Vagina (tissue), 2 donors: ENCODE measurements around the gene NFYC.
"Not testable (repeated sequence)": the region's sequence is repeated elsewhere in the genome, so short reads cannot be mapped to it uniquely, and the experiment has no call there.

Experiments used
- POLR2A ChIP-seq, 2 donors: fragments of 450-650 bp; IDR thresholded peaks; one replicate each; pipeline ENCODE4 v1.6.1; 2017; ENCODE audit warnings: antibody characterized with exemption in 2 of 2, mild to moderate bottlenecking in 2 of 2, moderate library complexity in 2 of 2
- POLR2AphosphoS5 ChIP-seq, 2 donors: sonication (generic); formaldehyde crosslinking; IDR thresholded peaks; one replicate each; pipeline ENCODE4 v1.9.0; 2017; ENCODE audit warnings: antibody characterized with exemption in 2 of 2, mild to moderate bottlenecking in 2 of 2, low read depth in 1 of 2; ENCODE audit not compliant: insufficient read depth in 1 of 2
- TF ChIP-seq, protein P1 (sequence below), 3 experiments: fragments of 450-650 bp in 2 of 3; fragments of 200-600 bp in 1 of 3; sonication (generic) in 1 of 3; IDR thresholded peaks; one replicate each; pipeline ENCODE4 v1.5.1; 2017 to 2019; ENCODE audit warnings: antibody characterized with exemption in 3 of 3, mild to moderate bottlenecking in 2 of 3, moderate library complexity in 2 of 3

DNA sequence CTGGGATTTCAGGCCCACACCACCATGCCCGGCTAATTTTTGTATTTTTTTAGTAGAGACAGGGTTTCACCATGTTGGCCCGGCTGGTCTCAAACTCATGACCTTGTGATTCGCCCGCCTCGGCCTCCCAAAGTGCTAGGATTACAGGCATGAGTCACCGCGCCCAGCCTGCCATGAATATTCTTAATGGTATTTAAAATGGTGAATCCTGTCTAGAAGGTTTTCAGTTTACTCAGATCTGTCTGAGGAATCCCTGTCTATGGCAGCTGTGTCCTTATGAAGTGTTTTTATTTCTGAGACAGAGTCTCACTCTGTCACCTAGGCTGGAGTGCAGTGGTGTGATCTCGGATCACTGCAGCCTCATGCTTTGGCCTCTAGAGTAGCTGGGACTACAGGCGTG, 36.2 kb downstream of the NFYC start:
- TF ChIP-seq, protein P1, sequence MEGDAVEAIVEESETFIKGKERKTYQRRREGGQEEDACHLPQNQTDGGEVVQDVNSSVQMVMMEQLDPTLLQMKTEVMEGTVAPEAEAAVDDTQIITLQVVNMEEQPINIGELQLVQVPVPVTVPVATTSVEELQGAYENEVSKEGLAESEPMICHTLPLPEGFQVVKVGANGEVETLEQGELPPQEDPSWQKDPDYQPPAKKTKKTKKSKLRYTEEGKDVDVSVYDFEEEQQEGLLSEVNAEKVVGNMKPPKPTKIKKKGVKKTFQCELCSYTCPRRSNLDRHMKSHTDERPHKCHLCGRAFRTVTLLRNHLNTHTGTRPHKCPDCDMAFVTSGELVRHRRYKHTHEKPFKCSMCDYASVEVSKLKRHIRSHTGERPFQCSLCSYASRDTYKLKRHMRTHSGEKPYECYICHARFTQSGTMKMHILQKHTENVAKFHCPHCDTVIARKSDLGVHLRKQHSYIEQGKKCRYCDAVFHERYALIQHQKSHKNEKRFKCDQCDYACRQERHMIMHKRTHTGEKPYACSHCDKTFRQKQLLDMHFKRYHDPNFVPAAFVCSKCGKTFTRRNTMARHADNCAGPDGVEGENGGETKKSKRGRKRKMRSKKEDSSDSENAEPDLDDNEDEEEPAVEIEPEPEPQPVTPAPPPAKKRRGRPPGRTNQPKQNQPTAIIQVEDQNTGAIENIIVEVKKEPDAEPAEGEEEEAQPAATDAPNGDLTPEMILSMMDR (IDR thresholded peaks at IDR 0.05), result not testable (repeated sequence)
- TF ChIP-seq POLR2A (IDR thresholded peaks at IDR 0.05); POLR2AphosphoS5 (IDR thresholded peaks at IDR 0.05; ENCODE audit: insufficient read depth in 1 of 2, low read depth in 1 of 2): not testable (repeated sequence)
